ENCODE results near the gene SLMAP.

Gene SLMAP

GRCh38 chr3:57787867-57788623 lies 31.9 kb downstream of the SLMAP start:
- Histone ChIP-seq H3K4me1 (ENCODE audit: control insufficient read depth in 5 of 5, insufficient read depth in 5 of 5, low read length in 5 of 5) (peaks cover 0 to 11% (median 10%) of the 10 kb centered on the region in 5 donors), H3K9me3 (ENCODE audit: control insufficient read depth in 5 of 5, low read length in 5 of 5) (no peaks in the 10 kb centered on the region), H3K27ac (ENCODE audit: low read depth, low read length) (no peak overlapping the region), H3K4me3 (ENCODE audit: low read depth in 1 of 5, low read length in 5 of 5) (no peak overlapping the region), H3K27me3 (ENCODE audit: control insufficient read depth in 5 of 5, insufficient read depth in 4 of 5, low read length in 5 of 5) (no peaks in the 10 kb centered on the region), H3K9ac (ENCODE audit: low read length in 5 of 5) (no peak overlapping the region), H3K36me3 (ENCODE audit: control insufficient read depth in 5 of 5, insufficient read depth in 5 of 5, low read length in 5 of 5) (peaks cover 0 to 3% (median 0%) of the 10 kb centered on the region in 5 donors)

GRCh38 chr3:57788624-57789018 lies 32.5 kb downstream of the SLMAP start:
- Histone ChIP-seq H3K27me3 (ENCODE audit: control insufficient read depth in 5 of 5, insufficient read depth in 4 of 5, low read length in 5 of 5) (no peaks in the 10 kb centered on the region), H3K27ac (ENCODE audit: low read depth, low read length) (no peak overlapping the region), H3K9me3 (ENCODE audit: control insufficient read depth in 5 of 5, low read length in 5 of 5) (no peaks in the 10 kb centered on the region), H3K36me3 (ENCODE audit: control insufficient read depth in 5 of 5, insufficient read depth in 5 of 5, low read length in 5 of 5) (peaks cover 0 to 3% (median 0%) of the 10 kb centered on the region in 5 donors), H3K4me1 (ENCODE audit: control insufficient read depth in 5 of 5, insufficient read depth in 5 of 5, low read length in 5 of 5) (peaks cover 0 to 8% (median 5%) of the 10 kb centered on the region in 5 donors), H3K9ac (ENCODE audit: low read length in 5 of 5) (no peak overlapping the region), H3K4me3 (ENCODE audit: low read depth in 1 of 5, low read length in 5 of 5) (no peak overlapping the region)

- no peaks in the 10 kb centered on the region for H3K36me3 ChIP-seq (ENCODE audit: control insufficient read depth in 5 of 5, insufficient read depth in 5 of 5, low read length in 5 of 5)
- no peak overlapping the region for H3K4me3 ChIP-seq (ENCODE audit: low read depth in 1 of 5, low read length in 5 of 5)
- peaks cover 0 to 9% (median under 1%) of the 10 kb centered on the region in 5 donors for H3K4me1 ChIP-seq (ENCODE audit: control insufficient read depth in 5 of 5, insufficient read depth in 5 of 5, low read length in 5 of 5)
- H3K27ac ChIP-seq (ENCODE audit: low read depth, low read length) = no peak overlapping the region
- no peaks in the 10 kb centered on the region for H3K27me3 ChIP-seq (ENCODE audit: control insufficient read depth in 5 of 5, insufficient read depth in 4 of 5, low read length in 5 of 5)
- H3K9ac ChIP-seq (ENCODE audit: low read length in 5 of 5) = no peak overlapping the region
- no peaks in the 10 kb centered on the region for H3K9me3 ChIP-seq (ENCODE audit: control insufficient read depth in 5 of 5, low read length in 5 of 5)
These were observed 35.1 kb downstream of the SLMAP start for GRCh38 chr3:57791245-57791644.

GRCh38 chr3:57792198-57792597 lies 36.1 kb downstream of the SLMAP start:
- Histone ChIP-seq H3K9ac (ENCODE audit: low read length in 5 of 5) (no peak overlapping the region), H3K4me1 (ENCODE audit: control insufficient read depth in 5 of 5, insufficient read depth in 5 of 5, low read length in 5 of 5) (peaks cover 0 to 12% (median 3%) of the 10 kb centered on the region in 5 donors), H3K27ac (ENCODE audit: low read depth, low read length) (no peak overlapping the region), H3K36me3 (ENCODE audit: control insufficient read depth in 5 of 5, insufficient read depth in 5 of 5, low read length in 5 of 5) (no peaks in the 10 kb centered on the region), H3K27me3 (ENCODE audit: control insufficient read depth in 5 of 5, insufficient read depth in 4 of 5, low read length in 5 of 5) (no peaks in the 10 kb centered on the region), H3K9me3 (ENCODE audit: control insufficient read depth in 5 of 5, low read length in 5 of 5) (no peaks in the 10 kb centered on the region), H3K4me3 (ENCODE audit: low read depth in 1 of 5, low read length in 5 of 5) (no peak overlapping the region)

- no peaks in the 10 kb centered on the region for H3K36me3 ChIP-seq (ENCODE audit: control insufficient read depth in 5 of 5, insufficient read depth in 5 of 5, low read length in 5 of 5)
- peak overlapping the region; percentile 3 for H3K27ac ChIP-seq (ENCODE audit: low read depth, low read length)
- H3K27me3 ChIP-seq (ENCODE audit: control insufficient read depth in 5 of 5, insufficient read depth in 4 of 5, low read length in 5 of 5) = no peaks in the 10 kb centered on the region
- H3K9me3 ChIP-seq (ENCODE audit: control insufficient read depth in 5 of 5, low read length in 5 of 5) = no peaks in the 10 kb centered on the region
- no peak overlapping the region for H3K4me3 ChIP-seq (ENCODE audit: low read depth in 1 of 5, low read length in 5 of 5)
- no peak overlapping the region for H3K9ac ChIP-seq (ENCODE audit: low read length in 5 of 5)
- peaks cover 0 to 8% (median 0%) of the 10 kb centered on the region in 5 donors for H3K4me1 ChIP-seq (ENCODE audit: control insufficient read depth in 5 of 5, insufficient read depth in 5 of 5, low read length in 5 of 5)
These were observed 37.7 kb downstream of the SLMAP start for GRCh38 chr3:57793737-57794187.

GRCh38 chr3:57794501-57794900 lies 38.4 kb downstream of the SLMAP start:
- peaks cover 0 to 8% (median 3%) of the 10 kb centered on the region in 5 donors for H3K4me1 ChIP-seq (ENCODE audit: control insufficient read depth in 5 of 5, insufficient read depth in 5 of 5, low read length in 5 of 5)
- H3K4me3 ChIP-seq (ENCODE audit: low read depth in 1 of 5, low read length in 5 of 5) = no peak overlapping the region
- no peak overlapping the region for H3K9ac ChIP-seq (ENCODE audit: low read length in 5 of 5)
- no peaks in the 10 kb centered on the region for H3K9me3 ChIP-seq (ENCODE audit: control insufficient read depth in 5 of 5, low read length in 5 of 5)
- no peaks in the 10 kb centered on the region for H3K27me3 ChIP-seq (ENCODE audit: control insufficient read depth in 5 of 5, insufficient read depth in 4 of 5, low read length in 5 of 5)
- no peaks in the 10 kb centered on the region for H3K36me3 ChIP-seq (ENCODE audit: control insufficient read depth in 5 of 5, insufficient read depth in 5 of 5, low read length in 5 of 5)
- H3K27ac ChIP-seq (ENCODE audit: low read depth, low read length) = no peak overlapping the region

- Histone ChIP-seq H3K4me1 (ENCODE audit: control insufficient read depth in 5 of 5, insufficient read depth in 5 of 5, low read length in 5 of 5) (peaks cover 0 to 8% (median 3%) of the 10 kb centered on the region in 5 donors), H3K9ac (ENCODE audit: low read length in 5 of 5) (no peak overlapping the region), H3K27me3 (ENCODE audit: control insufficient read depth in 5 of 5, insufficient read depth in 4 of 5, low read length in 5 of 5) (no peaks in the 10 kb centered on the region), H3K9me3 (ENCODE audit: control insufficient read depth in 5 of 5, low read length in 5 of 5) (no peaks in the 10 kb centered on the region), H3K27ac (ENCODE audit: low read depth, low read length) (no peak overlapping the region), H3K36me3 (ENCODE audit: control insufficient read depth in 5 of 5, insufficient read depth in 5 of 5, low read length in 5 of 5) (no peaks in the 10 kb centered on the region), H3K4me3 (ENCODE audit: low read depth in 1 of 5, low read length in 5 of 5) (no peak overlapping the region)
These were observed 38.8 kb downstream of the SLMAP start for GRCh38 chr3:57794951-57795350.

- Histone ChIP-seq H3K4me1 (ENCODE audit: control insufficient read depth in 5 of 5, insufficient read depth in 5 of 5, low read length in 5 of 5) (peaks cover 0 to 17% (median 9%) of the 10 kb centered on the region in 5 donors), H3K27me3 (ENCODE audit: control insufficient read depth in 5 of 5, insufficient read depth in 4 of 5, low read length in 5 of 5) (no peaks in the 10 kb centered on the region), H3K9me3 (ENCODE audit: control insufficient read depth in 5 of 5, low read length in 5 of 5) (no peaks in the 10 kb centered on the region), H3K4me3 (ENCODE audit: low read depth in 1 of 5, low read length in 5 of 5) (no peak overlapping the region), H3K27ac (ENCODE audit: low read depth, low read length) (no peak overlapping the region), H3K36me3 (ENCODE audit: control insufficient read depth in 5 of 5, insufficient read depth in 5 of 5, low read length in 5 of 5) (no peaks in the 10 kb centered on the region), H3K9ac (ENCODE audit: low read length in 5 of 5) (no peak overlapping the region)
These were observed 40.2 kb downstream of the SLMAP start for GRCh38 chr3:57796261-57796660.

- Histone ChIP-seq H3K4me3 (ENCODE audit: low read depth in 1 of 5, low read length in 5 of 5) (no peak overlapping the region), H3K4me1 (ENCODE audit: control insufficient read depth in 5 of 5, insufficient read depth in 5 of 5, low read length in 5 of 5) (peaks cover 0 to 33% (median 15%) of the 10 kb centered on the region in 5 donors), H3K9me3 (ENCODE audit: control insufficient read depth in 5 of 5, low read length in 5 of 5) (no peaks in the 10 kb centered on the region)
These were observed 41.8 kb downstream of the SLMAP start for GRCh38 chr3:57797701-57798487.

GRCh38 chr3:57803647-57804081 lies 47.6 kb downstream of the SLMAP start:
- H3K9ac ChIP-seq (ENCODE audit: low read length in 5 of 5) = peak overlapping the region in 1 of 5 donors; percentile 13
- peak overlapping the region; percentile 63 for H3K27ac ChIP-seq (ENCODE audit: low read depth, low read length)
- H3K27me3 ChIP-seq (ENCODE audit: control insufficient read depth in 5 of 5, insufficient read depth in 4 of 5, low read length in 5 of 5) = no peaks in the 10 kb centered on the region
- H3K9me3 ChIP-seq (ENCODE audit: control insufficient read depth in 5 of 5, low read length in 5 of 5) = no peaks in the 10 kb centered on the region
- H3K4me3 ChIP-seq (ENCODE audit: low read depth in 1 of 5, low read length in 5 of 5) = no peak overlapping the region
- peaks cover 0 to 39% (median 26%) of the 10 kb centered on the region in 5 donors for H3K4me1 ChIP-seq (ENCODE audit: control insufficient read depth in 5 of 5, insufficient read depth in 5 of 5, low read length in 5 of 5)
- H3K36me3 ChIP-seq (ENCODE audit: control insufficient read depth in 5 of 5, insufficient read depth in 5 of 5, low read length in 5 of 5) = no peaks in the 10 kb centered on the region

More at GRCh38 chr3:57797701-57798487, 41.8 kb downstream of the SLMAP start:
- no peaks in the 10 kb centered on the region for H3K27me3 ChIP-seq (ENCODE audit: control insufficient read depth in 5 of 5, insufficient read depth in 4 of 5, low read length in 5 of 5)
- H3K36me3 ChIP-seq (ENCODE audit: control insufficient read depth in 5 of 5, insufficient read depth in 5 of 5, low read length in 5 of 5) = no peaks in the 10 kb centered on the region
- H3K9ac ChIP-seq (ENCODE audit: low read length in 5 of 5) = no peak overlapping the region
- H3K27ac ChIP-seq (ENCODE audit: low read depth, low read length) = no peak overlapping the region
